ENCODE data around the gene LYRM7. TPM values are rescaled to one million over a fixed set of nuclear protein-coding genes. Genes with fewer than 3 reads are reported as not detected.

LYRM7 gene
- total RNA-seq = 5.9 and 6.5 TPM in 2 replicates

DNA sequence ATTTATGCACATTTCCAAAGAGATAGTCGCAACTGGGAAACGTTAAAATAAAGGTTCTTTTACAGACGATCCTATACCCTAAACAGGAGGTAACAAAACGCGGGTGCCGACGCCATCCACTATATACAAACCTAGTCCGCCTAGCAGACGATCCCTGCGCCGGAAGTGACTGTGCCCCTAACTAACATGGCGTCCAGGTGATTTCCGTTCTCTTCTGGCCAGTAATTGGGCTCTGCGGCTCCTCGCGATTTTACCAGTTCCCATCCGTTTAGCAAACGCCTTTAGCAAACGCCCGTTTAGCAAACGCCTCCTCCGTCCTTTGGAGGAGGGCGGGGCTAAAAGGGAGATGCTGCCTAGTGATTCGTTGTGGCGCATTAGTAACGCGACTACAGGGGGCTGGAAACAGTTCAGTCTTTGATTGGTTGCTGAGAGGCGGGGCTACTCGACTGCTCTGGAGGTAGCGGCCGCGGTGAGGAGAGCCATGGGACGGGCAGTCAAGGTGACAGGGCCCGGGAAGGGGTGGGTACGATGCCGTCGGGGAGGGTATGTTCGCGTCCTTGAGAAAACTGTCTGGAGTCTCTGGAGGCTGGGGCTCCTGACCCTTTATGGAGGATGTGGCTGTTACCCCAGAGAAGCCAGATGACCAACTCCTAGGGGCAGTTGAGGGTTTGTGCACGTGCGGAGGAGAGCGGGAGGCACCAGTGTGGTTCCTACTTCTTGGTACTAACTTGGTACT, at the start of gene LYRM7:
TSS of gene LYRM7 (plus strand) at position 405 of the 736 bp plus-strand sequence. CDS start at position 482, 77 bp downstream.

DNA sequence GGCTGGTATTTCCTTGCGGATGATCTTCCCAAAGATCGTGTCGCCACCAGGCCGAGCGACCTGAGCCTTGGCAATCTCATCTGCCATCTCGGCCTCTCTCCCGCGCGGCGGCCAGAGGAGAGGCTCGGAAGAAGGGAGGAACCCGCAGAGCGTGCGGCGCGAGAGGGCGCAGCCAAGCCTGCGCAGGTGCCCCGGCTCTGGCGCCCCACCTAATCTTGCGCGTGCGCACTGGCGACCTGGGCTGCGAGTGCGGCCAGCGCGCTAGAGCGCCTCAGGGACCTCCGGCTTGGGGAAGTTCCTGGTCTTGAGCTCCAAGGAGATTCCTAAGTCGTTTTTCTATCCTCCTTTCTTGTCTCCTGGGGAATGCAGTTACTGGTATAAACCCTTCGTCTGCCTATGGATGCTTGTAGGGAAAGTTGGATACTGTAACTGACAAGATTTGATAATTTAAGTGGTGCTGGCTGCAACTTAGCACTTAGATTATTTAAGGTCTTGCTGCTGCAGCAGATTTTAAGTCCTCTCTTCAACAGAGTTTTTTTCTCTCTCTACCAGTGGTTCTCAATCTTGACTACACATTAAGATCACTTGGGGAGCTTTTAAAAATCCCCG, 5.5 kb upstream of the LYRM7 start, which contains the start of gene HINT1:
TSS of gene HINT1 (minus strand) at position 138 of the 609 bp plus-strand sequence. CDS start at position 87, 51 bp downstream.

Other genes starting within 250 kb of the LYRM7 start
- 214 and 265 TPM in 2 replicates for gene HINT1, start 5.7 kb upstream of the LYRM7 start, total RNA-seq
- gene CDC42SE2, start 93.1 kb downstream of the LYRM7 start, total RNA-seq = 39.0 and 41.3 TPM in 2 replicates

All from epithelial cell of umbilical artery (primary cell).